Stimulated activated CD4-positive, alpha-beta T cell treated with anti-CD3 and anti-CD28 coated beads, Interleukin-4, amount 100 ng/mL, for 1 hour (primary cell): Measurements from ENCODE around the gene PARL.

ENCODE experiments used
- DNase-seq: peaks from one replicate; pipeline ENCODE4 v3.0.0-alpha.2; 2020

Gene PARL

GRCh38 chr3:183845608-183846288, 38.9 kb downstream of the PARL start:
- DNase-seq, result no peak

GRCh38 chr3:183845090-183845489, 39.6 kb downstream of the PARL start:
- no peak for DNase-seq

- DNase-seq, result no peak
Measured at GRCh38 chr3:183844606-183845005, 40.1 kb downstream of the PARL start.

GRCh38 chr3:183839751-183840150, 44.9 kb downstream of the PARL start:
- no peak for DNase-seq

- DNase-seq, result no peak
Measured at GRCh38 chr3:183837894-183838293, 46.8 kb downstream of the PARL start.

GRCh38 chr3:183837390-183837789, 47.3 kb downstream of the PARL start:
- no peak for DNase-seq

GRCh38 chr3:183833516-183833915, 51.2 kb downstream of the PARL start:
- no peak for DNase-seq

GRCh38 chr3:183830187-183830586, 54.5 kb downstream of the PARL start:
- no peak for DNase-seq

GRCh38 chr3:183829466-183829865, 55.2 kb downstream of the PARL start:
- DNase-seq, result no peak

GRCh38 chr3:183828538-183828870, 56.2 kb downstream of the PARL start:
- no peak for DNase-seq

- DNase-seq, result no peak
Measured at GRCh38 chr3:183827809-183828537, 56.7 kb downstream of the PARL start.

GRCh38 chr3:183826448-183827250, 58.0 kb downstream of the PARL start:
- no peak for DNase-seq

GRCh38 chr3:183825456-183826161, 59.1 kb downstream of the PARL start, which contains the start of gene MAP6D1:
TSS of gene MAP6D1 (minus strand) at chr3:183825577. CDS start at chr3:183825547, 30 bp downstream.
- peak; percentile 52 for DNase-seq

GRCh38 chr3:183824761-183825455, 59.8 kb downstream of the PARL start:
- DNase-seq, result peak; percentile 19

- no peak for DNase-seq
Measured at GRCh38 chr3:183823963-183824362, 60.7 kb downstream of the PARL start.

- DNase-seq, result no peak
Measured at GRCh38 chr3:183822631-183823030, 62.0 kb downstream of the PARL start.

- no peak for DNase-seq
Measured at GRCh38 chr3:183819831-183820230, 64.8 kb downstream of the PARL start.

- no peak for DNase-seq
Measured at GRCh38 chr3:183818706-183819624, 65.7 kb downstream of the PARL start.

- DNase-seq, result no peak
Measured at GRCh38 chr3:183818041-183818620, 66.5 kb downstream of the PARL start.

- no peak for DNase-seq
Measured at GRCh38 chr3:183817639-183818038, 67.0 kb downstream of the PARL start.
